Islet of Langerhans (tissue), 1 donor: ENCODE data around the gene HSPG2.
"Not testable (repeated sequence)": the region's sequence is repeated elsewhere in the genome, so short reads cannot be mapped to it uniquely, and the experiment has no call there.

Experiments used
- FAIRE-seq: peaks from one replicate; lab custom pipeline; 2011; peaks lifted over from hg19 to GRCh38; lab: Jason Lieb, UNC

Gene HSPG2

GRCh38 chr1:21783679-21784603, 153.2 kb downstream of the HSPG2 start:
- no peak for FAIRE-seq

DNA sequence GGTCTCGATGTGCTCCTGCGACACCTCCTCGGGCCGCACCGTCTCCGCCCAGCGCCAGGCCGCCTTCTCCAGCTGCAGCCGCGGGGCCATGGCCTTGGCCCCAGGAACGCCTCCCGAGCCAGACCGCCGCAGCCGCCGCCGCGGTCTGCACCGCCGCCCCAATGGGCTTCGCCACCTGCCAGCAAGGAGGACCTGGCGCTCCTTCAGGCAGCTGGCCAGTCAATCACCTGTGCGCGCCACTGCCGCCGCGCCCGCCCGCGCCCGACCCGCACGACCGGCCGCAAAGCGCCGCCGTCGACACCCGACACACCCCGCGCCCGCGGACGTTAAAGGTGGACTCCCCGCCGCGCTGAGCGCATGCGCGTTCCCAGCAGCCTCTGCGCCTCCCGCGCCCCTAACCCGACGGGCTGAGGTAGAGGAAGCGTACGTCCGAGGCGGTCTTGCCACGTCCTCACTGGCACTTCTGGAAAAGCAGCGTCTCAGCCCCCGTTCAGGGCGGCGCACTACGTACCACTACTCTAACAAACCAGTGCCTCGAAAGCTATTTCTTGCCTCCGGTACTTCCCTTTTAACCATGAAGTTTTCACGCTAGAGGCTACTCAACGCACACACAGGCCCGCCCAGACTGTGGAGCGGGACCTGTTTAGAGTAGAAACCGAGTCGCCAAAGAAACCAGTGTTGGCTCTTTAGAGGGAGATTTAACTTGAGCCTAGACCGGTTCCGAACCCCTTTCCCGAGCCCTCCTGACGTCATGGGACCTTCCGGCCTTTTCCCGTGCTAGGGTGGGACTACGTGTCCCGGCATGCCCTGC, 154.0 kb downstream of the HSPG2 start, which contains the start of gene USP48:
Gene USP48, minus strand, starts transcription at position 282 of the 811 bp plus-strand sequence. Its CDS starts 192 bp downstream, at position 90.
- no peak for FAIRE-seq

GRCh38 chr1:21782349-21782867, 154.7 kb downstream of the HSPG2 start:
- no peak for FAIRE-seq

DNA sequence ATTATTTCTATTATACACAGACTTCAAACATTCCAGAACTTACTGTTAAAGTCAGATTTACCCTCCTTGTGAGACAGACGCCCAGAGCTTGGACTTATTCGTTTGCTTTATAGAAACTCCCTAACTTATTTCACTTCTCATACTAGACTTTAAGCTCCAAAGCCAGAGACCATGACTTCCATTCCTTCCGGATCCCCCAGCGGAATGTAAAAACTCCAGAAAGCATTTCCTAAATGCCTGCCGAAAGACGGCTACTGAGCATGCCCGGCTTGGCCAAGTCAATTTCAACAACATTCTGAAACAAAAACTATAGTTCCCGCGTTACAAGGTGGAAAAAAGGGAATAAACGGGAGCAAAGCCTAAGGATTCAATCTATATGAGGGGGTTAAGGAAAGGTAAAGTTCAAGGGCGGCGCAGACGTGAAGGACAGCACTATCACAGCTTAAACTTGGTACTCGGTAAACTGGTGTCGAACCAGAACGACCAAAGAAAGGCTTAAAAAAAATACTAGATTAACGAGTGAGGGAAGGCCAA, 155.2 kb downstream of the HSPG2 start:
- no peak for FAIRE-seq

DNA sequence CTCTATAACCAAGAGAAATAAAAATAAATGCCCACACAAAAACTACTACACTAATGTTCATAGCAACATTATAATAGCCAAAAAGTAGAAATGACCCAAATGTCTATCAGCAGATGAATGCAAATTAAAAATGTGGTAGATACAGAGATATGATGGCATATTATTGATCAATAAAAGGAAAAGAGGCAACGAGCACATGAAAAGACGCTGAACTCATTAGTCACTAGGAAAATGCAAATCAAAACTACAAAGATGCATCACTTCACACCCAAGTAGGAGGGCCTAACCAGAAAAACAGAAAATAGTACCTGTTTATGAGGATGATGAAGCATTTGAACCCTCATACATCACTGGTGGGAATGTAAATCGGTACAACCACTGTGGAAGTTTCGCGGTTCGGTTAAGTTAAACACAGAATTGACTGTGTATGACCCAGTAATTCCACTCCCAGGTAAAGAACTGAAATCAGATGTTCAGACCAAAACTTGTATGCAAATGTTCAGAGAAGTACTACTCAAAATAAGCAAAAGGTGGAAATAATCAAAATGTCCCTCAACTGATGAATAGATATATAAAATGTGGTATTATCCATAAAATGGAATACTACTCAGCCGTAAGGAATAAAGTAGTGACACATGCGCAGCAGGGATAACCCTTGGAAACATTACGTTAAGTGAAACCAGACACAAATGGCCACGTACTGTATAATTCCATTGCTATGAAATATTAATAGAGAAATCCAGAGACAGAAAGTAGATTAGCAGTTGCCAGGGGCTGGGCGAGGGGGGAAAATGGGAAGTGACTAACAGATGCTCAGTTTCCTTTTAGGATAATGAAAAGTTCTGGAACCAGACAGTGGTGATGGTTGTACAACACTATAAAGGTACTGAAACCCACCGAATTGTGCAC, 157.2 kb downstream of the HSPG2 start:
- no peak for FAIRE-seq

- FAIRE-seq = no peak
Measured at GRCh38 chr1:21778405-21778727, 158.7 kb downstream of the HSPG2 start.

DNA sequence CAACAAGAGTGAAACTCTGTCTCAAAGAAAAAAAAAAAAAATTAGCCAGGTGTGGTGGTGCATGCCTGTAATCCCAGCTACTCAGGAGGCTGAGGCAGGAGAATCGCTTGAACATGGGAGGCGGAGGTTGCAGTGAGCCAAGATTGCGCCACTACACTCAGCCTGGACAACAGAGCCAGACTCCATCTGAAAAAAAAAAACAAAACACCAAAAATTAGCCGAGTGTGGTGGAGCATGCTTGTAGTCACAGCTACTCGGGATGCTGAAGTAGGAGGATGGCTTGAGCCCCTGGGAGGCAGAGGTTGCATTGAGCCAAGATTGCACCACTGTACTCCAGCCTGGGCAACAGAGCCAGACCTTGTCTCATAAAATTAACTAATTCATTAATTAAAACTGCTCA, 160.2 kb downstream of the HSPG2 start:
- FAIRE-seq = not testable (repeated sequence)

DNA sequence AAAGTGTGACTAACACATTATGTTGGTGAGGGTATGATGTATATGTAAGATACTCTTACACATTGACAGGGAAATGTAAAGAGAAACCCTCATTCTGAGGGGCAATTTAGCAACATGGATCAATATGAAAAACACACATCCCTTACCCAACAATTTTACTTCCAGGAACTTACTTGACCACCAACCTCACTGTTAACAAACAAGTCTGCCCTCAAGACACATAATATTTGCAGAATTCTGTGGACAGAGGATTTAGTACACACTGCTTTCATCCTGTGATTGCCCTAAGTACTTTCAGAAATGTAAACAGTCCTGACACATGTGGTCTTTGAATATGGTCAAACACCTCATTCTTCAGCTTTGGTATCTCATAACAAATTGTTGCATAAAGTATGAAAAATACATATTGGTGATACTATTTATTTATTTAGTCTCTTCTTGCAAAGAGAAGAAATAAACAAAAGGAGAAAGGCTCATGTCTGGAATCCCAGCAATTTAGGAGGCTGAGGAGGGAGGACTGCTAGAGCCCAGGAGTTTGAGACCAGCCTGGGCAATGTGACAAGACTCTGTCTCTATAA, 161.0 kb downstream of the HSPG2 start:
- no peak for FAIRE-seq

- no peak for FAIRE-seq
Measured at GRCh38 chr1:21775550-21775914, 161.6 kb downstream of the HSPG2 start.

DNA sequence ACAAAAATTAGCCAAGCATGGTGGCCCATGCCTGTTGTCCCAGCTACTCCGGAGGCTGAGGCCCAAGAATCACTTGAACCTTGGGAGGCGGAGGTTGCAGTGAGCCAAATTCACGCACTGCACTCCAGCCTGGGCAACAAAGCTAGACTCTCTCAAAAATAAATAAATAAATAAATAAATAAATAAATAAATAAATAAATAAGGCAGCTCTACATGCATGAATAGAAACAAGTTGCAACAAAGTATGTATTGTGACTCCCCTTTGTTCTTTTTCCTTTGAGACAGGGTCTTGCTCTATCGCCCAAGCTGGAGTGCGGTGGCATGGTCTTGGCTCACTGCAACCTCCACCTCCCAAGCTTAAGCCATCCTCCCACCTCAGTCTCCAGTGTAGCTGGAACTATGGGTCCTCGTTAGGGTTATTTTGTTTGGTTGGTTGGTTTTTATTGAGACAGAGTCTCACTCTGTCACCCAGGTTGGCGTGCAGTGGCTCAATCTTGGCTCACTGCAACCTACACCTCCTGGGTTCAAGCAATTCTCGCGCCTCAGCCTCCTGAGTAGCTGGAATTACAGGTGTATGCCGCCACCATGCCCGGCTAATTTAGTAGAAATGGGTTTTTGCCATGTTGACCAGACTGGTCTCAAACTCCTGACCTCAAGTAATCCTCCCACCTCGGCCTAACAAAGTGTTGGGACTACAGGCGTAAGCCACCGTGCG, 162.1 kb downstream of the HSPG2 start:
- FAIRE-seq = no peak

DNA sequence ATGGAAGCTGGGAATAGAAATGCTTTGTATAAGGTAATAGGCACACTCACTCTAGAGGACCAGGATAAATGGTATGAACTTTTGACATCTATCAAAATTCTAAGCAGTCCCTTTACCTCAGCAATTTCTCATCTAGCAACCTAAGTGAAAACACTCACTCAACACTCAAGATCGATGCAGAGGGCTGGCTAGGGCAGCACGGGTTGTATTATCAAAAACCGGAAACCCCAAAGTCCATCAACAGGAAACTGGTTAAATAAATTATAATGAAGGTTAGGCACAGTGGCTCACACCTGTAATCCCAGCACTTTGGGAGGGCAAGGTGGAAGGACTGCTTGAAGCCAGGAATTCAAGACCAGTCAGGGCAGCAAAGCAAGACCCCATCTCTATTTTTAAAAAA, 163.5 kb downstream of the HSPG2 start:
- no peak for FAIRE-seq
